SU-DHL-6 (cell line): ENCODE results near the gene SLC37A3.

ENCODE experiments used
- EZH2phosphoT487 ChIP-seq: fragments of 200-600 bp; sonication (generic), shearing (Covaris generic); conservative IDR thresholded peaks from 2 replicates; pipeline ENCODE4 v1.6.1; 2018; ENCODE audit warnings: mild to moderate bottlenecking, antibody characterized with exemption, low read length, moderate library complexity, mixed read lengths
- TF ChIP-seq, protein P1 (sequence below): fragments of 200-600 bp; sonication (generic); IDR thresholded peaks from one replicate; pipeline ENCODE4 v1.5.1; 2017; ENCODE audit warnings: antibody characterized with exemption, mild to moderate bottlenecking, low read length, moderate library complexity; ENCODE audit not compliant: insufficient read depth, poor library complexity, severe bottlenecking

DNA sequence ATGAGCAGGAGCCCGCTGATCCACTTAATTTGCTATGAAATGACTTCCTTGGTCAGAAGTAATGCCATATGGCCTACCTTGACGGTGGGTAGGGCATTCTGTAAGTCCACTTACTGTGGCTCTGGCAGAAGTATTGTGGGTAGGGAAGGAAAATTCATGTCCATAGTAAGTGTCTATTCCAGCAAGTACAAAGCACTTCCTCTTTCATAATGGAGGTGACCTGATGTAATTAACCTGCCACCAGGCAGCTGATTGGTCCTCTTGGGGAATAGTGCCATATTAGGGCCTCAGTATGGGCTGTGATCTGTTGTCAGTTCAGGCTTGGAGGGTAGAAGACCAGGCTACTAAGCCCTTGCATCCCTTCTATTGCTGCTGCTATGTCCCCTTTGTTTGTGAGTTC, 103.9 kb downstream of the SLC37A3 start:
- TF ChIP-seq, protein P1, sequence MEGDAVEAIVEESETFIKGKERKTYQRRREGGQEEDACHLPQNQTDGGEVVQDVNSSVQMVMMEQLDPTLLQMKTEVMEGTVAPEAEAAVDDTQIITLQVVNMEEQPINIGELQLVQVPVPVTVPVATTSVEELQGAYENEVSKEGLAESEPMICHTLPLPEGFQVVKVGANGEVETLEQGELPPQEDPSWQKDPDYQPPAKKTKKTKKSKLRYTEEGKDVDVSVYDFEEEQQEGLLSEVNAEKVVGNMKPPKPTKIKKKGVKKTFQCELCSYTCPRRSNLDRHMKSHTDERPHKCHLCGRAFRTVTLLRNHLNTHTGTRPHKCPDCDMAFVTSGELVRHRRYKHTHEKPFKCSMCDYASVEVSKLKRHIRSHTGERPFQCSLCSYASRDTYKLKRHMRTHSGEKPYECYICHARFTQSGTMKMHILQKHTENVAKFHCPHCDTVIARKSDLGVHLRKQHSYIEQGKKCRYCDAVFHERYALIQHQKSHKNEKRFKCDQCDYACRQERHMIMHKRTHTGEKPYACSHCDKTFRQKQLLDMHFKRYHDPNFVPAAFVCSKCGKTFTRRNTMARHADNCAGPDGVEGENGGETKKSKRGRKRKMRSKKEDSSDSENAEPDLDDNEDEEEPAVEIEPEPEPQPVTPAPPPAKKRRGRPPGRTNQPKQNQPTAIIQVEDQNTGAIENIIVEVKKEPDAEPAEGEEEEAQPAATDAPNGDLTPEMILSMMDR = no peak
- TF ChIP-seq EZH2phosphoT487 = no peak
